Regular cardiac myocyte (primary cell): ENCODE data around the gene ZFP1. TPM values are rescaled to one million over a fixed set of nuclear protein-coding genes. Genes with fewer than 3 reads are reported as not detected.

Source experiments
- total RNA-seq: library from RNA; depleted of rRNA; stranded (reverse); fragments of >200 nt; gene quantifications from 2 replicates; pipeline ENCODE4 v1.2.3, GENCODE V29; 2014

Gene ZFP1
- total RNA-seq = 8.7 and 19.2 TPM in 2 replicates

GRCh38 chr16:75148311-75149195, at the start of gene ZFP1:
Gene ZFP1, plus strand, starts transcription at chr16:75148524. Its CDS starts 4,428 bp downstream, at chr16:75152952.

DNA sequence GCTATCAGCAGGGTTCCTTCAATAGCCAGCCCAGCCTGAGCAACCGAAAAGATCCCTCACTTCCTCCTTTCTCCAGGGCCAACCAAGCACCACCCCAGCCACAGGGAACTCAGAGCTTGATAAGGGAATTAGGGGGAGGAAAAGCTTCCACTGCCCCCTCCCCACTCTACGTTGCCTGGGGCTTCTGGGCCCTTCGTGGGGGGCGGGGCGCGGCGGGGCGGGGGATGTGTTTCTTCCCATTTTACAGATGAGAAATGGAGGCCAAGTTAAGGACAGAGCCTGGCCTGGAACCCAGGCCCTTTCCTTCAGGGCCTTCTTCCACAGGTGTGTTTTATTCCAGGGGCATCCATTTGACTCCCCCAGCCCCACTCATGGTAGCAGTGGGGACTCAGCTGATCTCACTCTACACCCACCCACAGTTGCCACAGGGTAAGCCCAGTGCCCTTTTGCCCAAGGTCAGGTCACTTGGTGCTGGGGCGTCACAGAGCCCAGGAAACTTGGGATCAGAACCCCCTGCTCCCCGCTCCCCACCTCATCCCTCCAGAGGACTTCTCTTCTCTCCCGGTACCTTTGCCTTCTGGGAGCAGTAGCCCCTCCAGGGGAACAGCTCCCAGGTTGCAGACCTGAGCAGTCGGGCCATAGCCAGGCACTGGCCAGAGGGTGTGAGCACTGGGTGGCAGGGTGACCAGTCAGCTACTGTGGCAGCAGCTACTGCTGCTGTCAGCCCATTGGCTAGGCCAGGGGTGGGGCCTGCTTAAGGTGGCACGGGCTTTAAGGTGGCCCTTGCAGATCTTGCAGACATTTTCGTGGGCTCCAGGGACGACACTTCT, 32.0 kb upstream of the ZFP1 start, which contains the start of gene LDHD:
TSS of gene LDHD (minus strand) at position 700 of the 830 bp plus-strand sequence. CDS start at position 640, 60 bp downstream.

GRCh38 chr16:75206749-75207451, 58.6 kb downstream of the ZFP1 start, which contains the start of gene CTRB2:
Gene CTRB2, minus strand, starts transcription at chr16:75207161. Its CDS starts 20 bp downstream, at chr16:75207141.

DNA sequence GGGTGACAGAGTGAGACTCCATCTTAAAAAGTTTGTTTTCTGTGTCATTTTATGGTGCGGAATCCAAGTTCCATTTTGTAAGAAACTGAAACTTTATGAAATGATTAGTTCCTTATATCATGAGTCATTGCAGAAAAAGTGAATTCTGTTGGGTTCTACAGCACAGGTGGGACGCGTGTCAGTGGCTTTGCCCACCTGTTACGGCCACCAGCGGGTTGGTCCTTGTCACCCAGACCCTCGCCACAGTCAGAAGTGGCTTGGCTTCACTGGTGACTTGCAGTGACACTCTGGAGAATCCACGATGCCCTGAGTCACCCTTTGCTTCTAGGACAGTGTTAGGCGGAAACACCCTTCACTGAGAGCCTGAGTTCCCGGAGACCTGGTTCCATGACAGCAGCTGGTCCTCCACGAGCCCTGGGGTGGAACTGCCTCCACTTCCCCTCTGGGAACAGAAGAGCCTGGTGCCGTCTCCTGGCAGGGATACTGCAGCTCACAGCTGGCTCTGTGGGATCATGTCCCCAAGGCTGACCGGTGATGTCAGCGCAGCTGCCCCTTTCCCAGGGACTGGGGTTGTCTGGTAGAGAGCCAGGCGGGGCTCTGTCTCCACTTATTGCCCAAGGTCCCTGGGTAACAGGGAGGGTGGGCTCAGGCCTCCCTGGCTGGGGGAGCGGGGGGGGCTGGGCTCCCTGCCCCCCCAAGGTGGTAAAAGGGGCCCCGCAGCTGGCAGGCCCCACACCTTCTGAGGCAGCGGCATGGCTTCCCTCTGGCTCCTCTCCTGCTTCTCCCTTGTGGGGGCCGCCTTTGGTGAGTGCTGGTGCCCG, 70.1 kb downstream of the ZFP1 start, which contains the start of gene CTRB1:
TSS of gene CTRB1 (plus strand) at position 733 of the 821 bp plus-strand sequence. CDS start at position 753, 20 bp downstream.

Other genes starting within 250 kb of the ZFP1 start
- gene WDR59, start 163.4 kb upstream of the ZFP1 start, total RNA-seq = 10.4 and 12.8 TPM in 2 replicates
- gene ZNRF1, start 149.5 kb upstream of the ZFP1 start, total RNA-seq = 13.0 and 18.9 TPM in 2 replicates
- 1.3 and 4.2 TPM in 2 replicates for gene LDHD, start 31.7 kb upstream of the ZFP1 start, total RNA-seq
- not detected in 2 replicates for gene CTRB2, start 58.6 kb downstream of the ZFP1 start, total RNA-seq
- not detected in 2 replicates for gene CTRB1, start 70.5 kb downstream of the ZFP1 start, total RNA-seq
- gene BCAR1, start 103.1 kb downstream of the ZFP1 start, total RNA-seq = 48.5 and 51.0 TPM in 2 replicates